PC-3 (cell line): Measurements from ENCODE around the gene C9orf50. TPM values are rescaled to one million over a fixed set of nuclear protein-coding genes. Genes with fewer than 3 reads are reported as not detected.

Source experiments
- ATAC-seq: fragments of 200-7000 bp; cut with Tn5 transposase; 2 replicates; pipeline ENCODE4 v1.9.1; 2020; ENCODE audit warnings: mild to moderate bottlenecking, moderate library complexity
- BruUV-seq: library from RNA; stranded (reverse); fragments of 400-500 nt; replicated peaks from 2 replicates; lab custom pipeline; 2021; lab: Mats Ljungman, UMichigan
- CTCF ChIA-PET: fragments of 300-600 bp; sonication (Branson Sonifier 250); formaldehyde crosslinking; loops from one replicate; lab custom pipeline; 2022; ENCODE audit warnings: antibody characterized with exemption; lab: Charles Lee
- POLR2A ChIA-PET: fragments of 300-600 bp; sonication (Branson Sonifier 250); formaldehyde crosslinking; loops from one replicate; lab custom pipeline; 2022; ENCODE audit warnings: antibody characterized with exemption; ENCODE audit not compliant: unreplicated experiment; lab: Charles Lee
- DNase-seq: peaks from one replicate; pipeline ENCODE4 v3.0.0-alpha.2; 2015
- H2AFZ ChIP-seq: fragments of 300-600 bp; sonication (generic); 2 replicates; pipeline ENCODE4 v1.6.0; 2016; ENCODE audit warnings: antibody characterized with exemption, low read length
- H3F3A ChIP-seq: fragments of 300-600 bp; sonication (generic); one replicate; pipeline ENCODE4 v1.6.0; 2017; ENCODE audit warnings: antibody characterized with exemption, low read length, control low read depth, mild to moderate bottlenecking; ENCODE audit not compliant: unreplicated experiment
- H3K27ac ChIP-seq: fragments of 300-600 bp; sonication (generic); 2 replicates; pipeline ENCODE4 v1.5.1; 2016; ENCODE audit warnings: mild to moderate bottlenecking, low read length
- H3K27me3 ChIP-seq: fragments of 300-600 bp; sonication (generic); 2 replicates; pipeline ENCODE4 v1.6.1; 2016; ENCODE audit warnings: low read length, mixed read lengths
- H3K36me3 ChIP-seq: fragments of 300-600 bp; sonication (generic); 2 replicates; pipeline ENCODE4 v1.6.1; 2016; ENCODE audit warnings: low read depth, mixed run types, low read length, mixed read lengths
- H3K4me1 ChIP-seq: fragments of 300-600 bp; sonication (generic); 2 replicates; pipeline ENCODE4 v1.5.1; 2016; ENCODE audit warnings: low read length; ENCODE audit not compliant: insufficient read depth
- H3K4me2 ChIP-seq: fragments of 300-600 bp; sonication (generic); 2 replicates; pipeline ENCODE4 v1.6.0; 2016; ENCODE audit warnings: low read length
- H3K4me3 ChIP-seq: fragments of 300-600 bp; sonication (generic); 2 replicates; pipeline ENCODE4 v1.5.1; 2016; ENCODE audit warnings: mild to moderate bottlenecking, low read length, mixed read lengths
- H3K79me2 ChIP-seq: fragments of 300-600 bp; sonication (generic); 2 replicates; pipeline ENCODE4 v1.6.1; 2017; ENCODE audit warnings: low read length, mixed read lengths
- H3K9ac ChIP-seq: fragments of 300-600 bp; sonication (generic); 2 replicates; pipeline ENCODE4 v1.6.0; 2016; ENCODE audit warnings: mild to moderate bottlenecking, low read length
- H3K9me2 ChIP-seq: fragments of 300-600 bp; sonication (generic); replicated peaks from 2 replicates; pipeline ENCODE4 v1.6.1; 2016; ENCODE audit warnings: mixed run types, low read length, mixed read lengths
- H3K9me3 ChIP-seq: fragments of 300-600 bp; sonication (generic); 2 replicates; pipeline ENCODE4 v1.6.1; 2016; ENCODE audit warnings: low read length, mixed read lengths
- H4K20me1 ChIP-seq: fragments of 300-600 bp; sonication (generic); 2 replicates; pipeline ENCODE4 v1.6.1; 2016; ENCODE audit warnings: low read length, mixed read lengths
- CTCF ChIP-seq: fragments of 300-600 bp; sonication (generic); conservative IDR thresholded peaks from 2 replicates; pipeline ENCODE4 v1.5.1; 2017; ENCODE audit warnings: antibody characterized with exemption, low read depth, mild to moderate bottlenecking, low read length
- EZH2 ChIP-seq: fragments of 300-600 bp; sonication (generic); IDR thresholded peaks from one replicate; pipeline ENCODE4 v1.6.1; 2017; ENCODE audit warnings: antibody characterized with exemption, mild to moderate bottlenecking, low read length; ENCODE audit not compliant: unreplicated experiment
- EZH2phosphoT487 ChIP-seq: fragments of 300-600 bp; sonication (generic); IDR thresholded peaks from 2 replicates; pipeline ENCODE4 v1.6.1; 2018; ENCODE audit warnings: mild to moderate bottlenecking, antibody characterized with exemption, low read length, borderline replicate concordance
- intact Hi-C: fragments of 100-400 bp; cut with micrococcal nuclease; formaldehyde crosslinking; loops from 2 replicates; pipeline ENCODE4 v1.9.0; 2023
- total RNA-seq: library from RNA; depleted of rRNA; stranded (reverse); fragments of >200 nt; gene quantifications from 2 replicates; pipeline ENCODE4 v1.2.3, GENCODE V29; 2014

The C9orf50 gene
- total RNA-seq, 1 experiment from 2014 or later, result not detected

GRCh38 chr9:129646252-129646651 is 25.4 kb upstream of the C9orf50 start:
- Histone ChIP-seq H3K9me3 (no peaks in the 10 kb centered on the region), H4K20me1 (no peaks in the 10 kb centered on the region), H2AFZ (no peak overlapping the region), H3K27me3 (no peaks in the 10 kb centered on the region), H3K4me3 (no peak overlapping the region), H3K4me1 (no peaks in the 10 kb centered on the region), H3K36me3 (no peaks in the 10 kb centered on the region), H3K9me2 (no peaks in the 10 kb centered on the region), H3K9ac (no peak overlapping the region), H3K79me2 (peaks cover 7% of the 10 kb centered on the region), H3K4me2 (no peak overlapping the region), H3F3A (no peaks in the 10 kb centered on the region), H3K27ac (no peak overlapping the region)
- ChIA-PET CTCF (no interaction called here), POLR2A (no interaction called here)
- intact Hi-C loops, result no loop called here
- no peak for ATAC-seq
- TF ChIP-seq CTCF, result no peak
- no peak for TF ChIP-seq EZH2phosphoT487
- TF ChIP-seq EZH2, result no peak
- BruUV-seq, result no TSS peak
- DNase-seq, result no peak

GRCh38 chr9:129644902-129645301 is 24.0 kb upstream of the C9orf50 start:
- Histone ChIP-seq H3K4me3 (no peak overlapping the region), H3K4me2 (no peak overlapping the region), H3K27ac (no peak overlapping the region), H4K20me1 (no peaks in the 10 kb centered on the region), H3K27me3 (no peaks in the 10 kb centered on the region), H3K79me2 (peaks cover 21% of the 10 kb centered on the region), H3F3A (no peaks in the 10 kb centered on the region), H3K4me1 (peaks cover 3% of the 10 kb centered on the region; the same call in 1 of the 2 replicates), H3K36me3 (no peaks in the 10 kb centered on the region), H3K9ac (no peak overlapping the region), H3K9me2 (no peaks in the 10 kb centered on the region), H2AFZ (no peak overlapping the region), H3K9me3 (no peaks in the 10 kb centered on the region)
- ChIA-PET CTCF (no interaction called here), POLR2A (no interaction called here)
- no peak for DNase-seq
- intact Hi-C loops, result no loop called here
- TF ChIP-seq EZH2phosphoT487 (no peak), CTCF (no peak), EZH2 (no peak)
- no peak for ATAC-seq
- BruUV-seq, result no TSS peak

GRCh38 chr9:129644365-129644764 is 23.5 kb upstream of the C9orf50 start:
- no peak for DNase-seq
- peaks cover 25% of the 10 kb centered on the region for H3K79me2 ChIP-seq
- no peak for TF ChIP-seq EZH2phosphoT487
- no peak for TF ChIP-seq CTCF
- TF ChIP-seq EZH2, result no peak
- H3K36me3 ChIP-seq, result no peaks in the 10 kb centered on the region
- H3K4me2 ChIP-seq, result no peak overlapping the region
- H3K9me3 ChIP-seq, result no peaks in the 10 kb centered on the region
- BruUV-seq, result no TSS peak
- H3K9ac ChIP-seq, result no peak overlapping the region
- H3K4me3 ChIP-seq, result no peak overlapping the region
- H2AFZ ChIP-seq, result no peak overlapping the region
- H3K27ac ChIP-seq, result no peak overlapping the region
- peaks cover 3% of the 10 kb centered on the region; the same call in 1 of the 2 replicates for H3K4me1 ChIP-seq
- H3F3A ChIP-seq, result no peaks in the 10 kb centered on the region
- H4K20me1 ChIP-seq, result no peaks in the 10 kb centered on the region
- ATAC-seq, result no peak
- no peaks in the 10 kb centered on the region for H3K27me3 ChIP-seq
- CTCF ChIA-PET, result no interaction called here
- H3K9me2 ChIP-seq, result no peaks in the 10 kb centered on the region
- intact Hi-C loops, result no loop called here
- POLR2A ChIA-PET, result no interaction called here
